ENCODE measurements around the gene DOHH. TPM values are rescaled to one million over a fixed set of nuclear protein-coding genes. Genes with fewer than 3 reads are reported as not detected.

Gene DOHH
- total and polyA plus RNA-seq, 9 of the 15 experiments (the other 6 are each of a cell fraction or from before 2014, with no cell fraction given), result 0.14 to 47.2 (median 5.1) TPM

DNA sequence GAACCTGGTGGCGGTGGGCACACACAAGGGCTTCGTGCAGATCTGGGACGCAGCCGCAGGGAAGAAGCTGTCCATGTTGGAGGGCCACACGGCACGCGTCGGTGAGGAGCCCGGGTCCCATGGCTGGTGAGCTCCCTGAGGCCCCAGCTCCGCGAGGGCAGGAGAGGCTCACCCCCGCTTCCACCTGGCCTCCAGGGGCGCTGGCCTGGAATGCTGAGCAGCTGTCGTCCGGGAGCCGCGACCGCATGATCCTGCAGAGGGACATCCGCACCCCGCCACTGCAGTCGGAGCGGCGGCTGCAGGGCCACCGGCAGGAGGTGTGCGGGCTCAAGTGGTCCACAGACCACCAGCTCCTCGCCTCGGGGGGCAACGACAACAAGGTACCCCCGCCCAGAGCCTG is 31.2 kb upstream of the DOHH start:
- no peak overlapping the region for H2AFZ ChIP-seq (ENCODE audit: low read depth, low read length)
- peaks cover 68% of the 10 kb centered on the region; the same call in 2 of the 3 replicates for H3K36me3 ChIP-seq (ENCODE audit: control insufficient read depth, insufficient read depth, low read length)
- CTCF ChIA-PET (ENCODE audit: low intra/inter-chr PET ratio), result no interaction called here
- no peaks in the 10 kb centered on the region for H3K9me3 ChIP-seq (replicated peaks; ENCODE audit: control insufficient read depth, insufficient read depth, low read depth, low read length)
- H3K9me1 ChIP-seq (ENCODE audit: control insufficient read depth, insufficient read depth, low read length), result peaks cover 2% of the 10 kb centered on the region
- in situ Hi-C loops (cut with MboI), result no loop called here
- no peaks in the 10 kb centered on the region for H3K79me2 ChIP-seq (ENCODE audit: control insufficient read depth, insufficient read depth, low read length)
- peaks cover 0 to 31% of the 10 kb centered on the region in 2 experiments; a peak in 2 of 5 replicates for H3K4me1 ChIP-seq (replicated peaks in 1 of 2; ENCODE audit: control insufficient read depth in 2 of 2, insufficient read depth in 2 of 2, low read length in 2 of 2)
- TF ChIP-seq RFX1 (IDR thresholded peaks at IDR 0.05) (no peak), POLR2G (IDR thresholded peaks at IDR 0.05; ENCODE audit: low read depth, low read length) (peak; percentile 48)
- TF ChIP-seq, protein P1, sequence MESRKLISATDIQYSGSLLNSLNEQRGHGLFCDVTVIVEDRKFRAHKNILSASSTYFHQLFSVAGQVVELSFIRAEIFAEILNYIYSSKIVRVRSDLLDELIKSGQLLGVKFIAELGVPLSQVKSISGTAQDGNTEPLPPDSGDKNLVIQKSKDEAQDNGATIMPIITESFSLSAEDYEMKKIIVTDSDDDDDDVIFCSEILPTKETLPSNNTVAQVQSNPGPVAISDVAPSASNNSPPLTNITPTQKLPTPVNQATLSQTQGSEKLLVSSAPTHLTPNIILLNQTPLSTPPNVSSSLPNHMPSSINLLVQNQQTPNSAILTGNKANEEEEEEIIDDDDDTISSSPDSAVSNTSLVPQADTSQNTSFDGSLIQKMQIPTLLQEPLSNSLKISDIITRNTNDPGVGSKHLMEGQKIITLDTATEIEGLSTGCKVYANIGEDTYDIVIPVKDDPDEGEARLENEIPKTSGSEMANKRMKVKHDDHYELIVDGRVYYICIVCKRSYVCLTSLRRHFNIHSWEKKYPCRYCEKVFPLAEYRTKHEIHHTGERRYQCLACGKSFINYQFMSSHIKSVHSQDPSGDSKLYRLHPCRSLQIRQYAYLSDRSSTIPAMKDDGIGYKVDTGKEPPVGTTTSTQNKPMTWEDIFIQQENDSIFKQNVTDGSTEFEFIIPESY (CRISPR knock-in tag; IDR thresholded peaks at IDR 0.05), result peak; percentile 64; the same call in 1 of the 2 replicates
- intact Hi-C loops (cut with micrococcal nuclease), result no loop called here
- no TSS peak for BruUV-seq (replicated peaks)
- H3K27ac ChIP-seq (ENCODE audit: extremely low read depth, low read depth, low read length), result no peak overlapping the region
- POLR2A ChIA-PET, result interaction anchor here (1.2 to 1.4 kb wide), 2 partner anchors 10 to 11 kb away, joined by 3 to 4 read pairs; no protein-coding TSS in a partner anchor
- H4K20me1 ChIP-seq (replicated peaks; ENCODE audit: control insufficient read depth, insufficient read depth, low read length), result peaks cover 12% of the 10 kb centered on the region; the same call in 1 of the 2 replicates
- no peak overlapping the region for H3K4me2 ChIP-seq (ENCODE audit: insufficient read depth, low read length)
- peak overlapping the region in 1 of 2 experiments; percentile 17; a peak in 1 of 4 replicates for H3K9ac ChIP-seq (ENCODE audit: insufficient read depth in 1 of 2, low read depth in 2 of 2, low read length in 2 of 2)
- no peak overlapping the region for H3K4me3 ChIP-seq
- DNase-seq (ENCODE audit: extremely low read depth in 1 of 4, low spot score in 3 of 4) (no peak), FAIRE-seq (no peak), ATAC-seq (no peak)
- WGBS (ENCODE audit: insufficient coverage, low coverage, missing lambda C conversion rate), result 97% methylated on average over 15 of the region's 29 CpGs
- H3K27me3 ChIP-seq (ENCODE audit: control insufficient read depth in 2 of 2, insufficient read depth in 2 of 2, low read length in 2 of 2), result no peaks in the 10 kb centered on the region

DNA sequence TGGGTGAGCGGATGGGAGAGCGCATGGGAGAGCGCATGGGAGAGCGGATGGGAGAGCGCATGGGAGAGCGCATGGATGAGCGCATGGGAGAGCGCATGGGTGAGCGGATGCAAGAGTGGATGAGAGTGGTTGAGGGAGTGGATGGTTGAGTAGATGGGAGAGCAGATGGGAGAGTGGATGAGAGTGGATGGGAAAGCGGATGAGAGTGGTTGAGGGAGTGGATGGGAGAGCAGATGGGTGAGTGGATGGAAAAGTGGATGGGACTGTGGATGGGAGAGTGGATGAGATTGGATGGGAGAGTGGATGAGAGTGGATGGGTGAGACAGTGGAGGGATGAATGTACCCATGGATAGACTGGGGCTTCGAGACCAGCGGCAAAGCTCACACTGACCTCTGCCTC is 29.9 kb upstream of the DOHH start:
- ATAC-seq, result no peak
- Histone ChIP-seq H3K9me3 (replicated peaks; ENCODE audit: control insufficient read depth, insufficient read depth, low read depth, low read length) (no peaks in the 10 kb centered on the region), H3K27me3 (ENCODE audit: control insufficient read depth in 2 of 2, insufficient read depth in 2 of 2, low read length in 2 of 2) (no peaks in the 10 kb centered on the region), H3K79me2 (ENCODE audit: control insufficient read depth, insufficient read depth, low read length) (no peaks in the 10 kb centered on the region), H4K20me1 (replicated peaks; ENCODE audit: control insufficient read depth, insufficient read depth, low read length) (peaks cover 12% of the 10 kb centered on the region; the same call in 1 of the 2 replicates), H3K4me2 (ENCODE audit: insufficient read depth, low read length) (no peak overlapping the region), H3K4me1 (replicated peaks in 1 of 2; ENCODE audit: control insufficient read depth in 2 of 2, insufficient read depth in 2 of 2, low read length in 2 of 2) (peaks cover 0 to 26% of the 10 kb centered on the region in 2 experiments; a peak in 2 of 5 replicates), H3K27ac (ENCODE audit: extremely low read depth, low read depth, low read length) (no peak overlapping the region), H3K4me3 (no peak overlapping the region), H3K9me1 (ENCODE audit: control insufficient read depth, insufficient read depth, low read length) (peaks cover 2% of the 10 kb centered on the region), H3K36me3 (ENCODE audit: control insufficient read depth, insufficient read depth, low read length) (peaks cover 72% of the 10 kb centered on the region; the same call in 2 of the 3 replicates), H3K9ac (ENCODE audit: insufficient read depth in 1 of 2, low read depth in 2 of 2, low read length in 2 of 2) (no peak overlapping the region; a peak in 1 of 4 replicates), H2AFZ (ENCODE audit: low read depth, low read length) (no peak overlapping the region)
- TF ChIP-seq, protein P2, sequence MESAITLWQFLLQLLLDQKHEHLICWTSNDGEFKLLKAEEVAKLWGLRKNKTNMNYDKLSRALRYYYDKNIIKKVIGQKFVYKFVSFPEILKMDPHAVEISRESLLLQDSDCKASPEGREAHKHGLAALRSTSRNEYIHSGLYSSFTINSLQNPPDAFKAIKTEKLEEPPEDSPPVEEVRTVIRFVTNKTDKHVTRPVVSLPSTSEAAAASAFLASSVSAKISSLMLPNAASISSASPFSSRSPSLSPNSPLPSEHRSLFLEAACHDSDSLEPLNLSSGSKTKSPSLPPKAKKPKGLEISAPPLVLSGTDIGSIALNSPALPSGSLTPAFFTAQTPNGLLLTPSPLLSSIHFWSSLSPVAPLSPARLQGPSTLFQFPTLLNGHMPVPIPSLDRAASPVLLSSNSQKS (CRISPR knock-in tag; IDR thresholded peaks at IDR 0.05), result no peak
- peak; percentile 16; the same call in 1 of the 2 replicates for TF ChIP-seq STAT5A (IDR thresholded peaks at IDR 0.05; ENCODE audit: borderline replicate concordance, low read length)
- CTCF ChIA-PET (ENCODE audit: low intra/inter-chr PET ratio), result no interaction called here
- in situ Hi-C loops (cut with MboI) (no loop called here), intact Hi-C loops (cut with micrococcal nuclease) (no loop called here)
- no peak for FAIRE-seq
- no peak for DNase-seq (ENCODE audit: extremely low read depth in 1 of 4, low spot score in 3 of 4)
- WGBS (ENCODE audit: insufficient coverage, low coverage, missing lambda C conversion rate), result 90% methylated on average over 9 of the region's 12 CpGs
- POLR2A ChIA-PET, result no interaction called here
- no TSS peak for BruUV-seq (replicated peaks)
